ENCODE data around the gene GJC2.

The GJC2 gene

GRCh38 chr1:228160201-228160761 is 10.6 kb downstream of the GJC2 start:
- H3K4me3 ChIP-seq (ENCODE audit: low read depth in 1 of 2, low read length in 2 of 2): no peak overlapping the region
- no peaks in the 10 kb centered on the region for H3K36me3 ChIP-seq (ENCODE audit: insufficient read depth, low read length)
- no peaks in the 10 kb centered on the region for H3K79me2 ChIP-seq (ENCODE audit: insufficient read depth, low read length)
- H4K20me1 ChIP-seq (ENCODE audit: insufficient read depth, low read length): peaks cover 9% of the 10 kb centered on the region
- H3K4me1 ChIP-seq (ENCODE audit: insufficient read depth, low read length): peaks cover 10% of the 10 kb centered on the region
- H3K9me3 ChIP-seq (ENCODE audit: insufficient read depth, low read length, severe bottlenecking): no peaks in the 10 kb centered on the region
- DNase-seq: no peak
- H3K9ac ChIP-seq (ENCODE audit: low read depth, low read length): no peak overlapping the region
- ATAC-seq (ENCODE audit: insufficient read depth, low read depth): no peak
- no peak overlapping the region for H3K27ac ChIP-seq (ENCODE audit: low read length)
- no peak overlapping the region for H3K4me2 ChIP-seq (ENCODE audit: insufficient read depth, low read length)
- H3K27me3 ChIP-seq (ENCODE audit: insufficient read depth, low read length, poor library complexity): no peaks in the 10 kb centered on the region
- no peak overlapping the region for H2AFZ ChIP-seq (ENCODE audit: low read depth, low read length)
- TF ChIP-seq CTCF (IDR thresholded peaks at IDR 0.05; ENCODE audit: borderline replicate concordance, extremely low read depth, low read length, poor library complexity, severe bottlenecking) (no peak), EZH2 (IDR thresholded peaks at IDR 0.05; ENCODE audit: borderline replicate concordance, low read depth, low read length, severe bottlenecking) (no peak)

- no peak overlapping the region for H3K9ac ChIP-seq (ENCODE audit: low read depth, low read length)
- peaks cover 4% of the 10 kb centered on the region; the same call in 1 of the 2 replicates for H4K20me1 ChIP-seq (ENCODE audit: insufficient read depth, low read length)
- H3K4me1 ChIP-seq (ENCODE audit: insufficient read depth, low read length): peaks cover 12% of the 10 kb centered on the region
- DNase-seq (no peak), ATAC-seq (ENCODE audit: insufficient read depth, low read depth) (no peak)
- H3K4me2 ChIP-seq (ENCODE audit: insufficient read depth, low read length): no peak overlapping the region
- no peak overlapping the region for H2AFZ ChIP-seq (ENCODE audit: low read depth, low read length)
- no peaks in the 10 kb centered on the region for H3K27me3 ChIP-seq (ENCODE audit: insufficient read depth, low read length, poor library complexity)
- H3K27ac ChIP-seq (ENCODE audit: low read length): no peak overlapping the region
- no peak overlapping the region for H3K4me3 ChIP-seq (ENCODE audit: low read depth in 1 of 2, low read length in 2 of 2)
- no peaks in the 10 kb centered on the region for H3K36me3 ChIP-seq (ENCODE audit: insufficient read depth, low read length)
- no peak for TF ChIP-seq CTCF (IDR thresholded peaks at IDR 0.05; ENCODE audit: borderline replicate concordance, extremely low read depth, low read length, poor library complexity, severe bottlenecking)
- TF ChIP-seq EZH2 (IDR thresholded peaks at IDR 0.05; ENCODE audit: borderline replicate concordance, low read depth, low read length, severe bottlenecking): no peak
- no peaks in the 10 kb centered on the region for H3K9me3 ChIP-seq (ENCODE audit: insufficient read depth, low read length, severe bottlenecking)
- peaks cover 2% of the 10 kb centered on the region for H3K79me2 ChIP-seq (ENCODE audit: insufficient read depth, low read length)
Measured at GRCh38 chr1:228161362-228161761, 11.6 kb downstream of the GJC2 start.

- Histone ChIP-seq H3K79me2 (ENCODE audit: insufficient read depth, low read length) (peaks cover 7% of the 10 kb centered on the region), H3K4me2 (ENCODE audit: insufficient read depth, low read length) (no peak overlapping the region), H3K27ac (ENCODE audit: low read length) (no peak overlapping the region), H4K20me1 (ENCODE audit: insufficient read depth, low read length) (peaks cover 5% of the 10 kb centered on the region; the same call in 1 of the 2 replicates), H3K36me3 (ENCODE audit: insufficient read depth, low read length) (no peaks in the 10 kb centered on the region), H3K9me3 (ENCODE audit: insufficient read depth, low read length, severe bottlenecking) (no peaks in the 10 kb centered on the region), H3K4me1 (ENCODE audit: insufficient read depth, low read length) (peaks cover 17% of the 10 kb centered on the region), H3K27me3 (ENCODE audit: insufficient read depth, low read length, poor library complexity) (no peaks in the 10 kb centered on the region), H3K4me3 (ENCODE audit: low read depth in 1 of 2, low read length in 2 of 2) (no peak overlapping the region), H2AFZ (ENCODE audit: low read depth, low read length) (no peak overlapping the region), H3K9ac (ENCODE audit: low read depth, low read length) (no peak overlapping the region)
- ATAC-seq (ENCODE audit: insufficient read depth, low read depth): no peak
- DNase-seq: no peak
- TF ChIP-seq EZH2 (IDR thresholded peaks at IDR 0.05; ENCODE audit: borderline replicate concordance, low read depth, low read length, severe bottlenecking) (no peak), CTCF (IDR thresholded peaks at IDR 0.05; ENCODE audit: borderline replicate concordance, extremely low read depth, low read length, poor library complexity, severe bottlenecking) (no peak)
Measured at GRCh38 chr1:228161866-228162265, 12.1 kb downstream of the GJC2 start.

All from DND-41 (cell line).